DMS153 treated with DMSO at 0.1 percent for 48 hours (cell line): Measurements from ENCODE around the gene DHRSX.
"Not testable (repeated sequence)": the region's sequence is repeated elsewhere in the genome, so short reads cannot be mapped to it uniquely, and the experiment has no call there.

Experiments
- DNase-seq: peaks from one replicate; lab custom pipeline; 2025; ENCODE audit not compliant: unreplicated experiment; lab: John Stamatoyannopoulos, UW

Gene DHRSX

DNA sequence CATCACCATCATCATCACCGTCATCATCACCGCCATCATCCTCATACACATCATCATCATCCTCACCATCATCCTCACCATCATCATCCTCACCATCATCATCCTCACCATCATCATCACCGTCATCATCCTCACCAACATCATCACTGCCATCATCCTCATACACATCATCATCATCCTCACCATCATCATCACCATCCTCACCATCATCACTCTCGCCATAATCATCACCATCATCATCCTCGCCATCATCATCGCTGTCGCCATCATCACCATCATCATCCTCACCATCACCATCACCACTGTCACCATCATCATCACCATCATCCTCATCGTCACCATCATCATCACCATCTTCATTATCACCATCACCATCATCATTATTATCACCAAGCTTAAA is 19.8 kb upstream of the DHRSX start:
- DNase-seq = no peak

DNA sequence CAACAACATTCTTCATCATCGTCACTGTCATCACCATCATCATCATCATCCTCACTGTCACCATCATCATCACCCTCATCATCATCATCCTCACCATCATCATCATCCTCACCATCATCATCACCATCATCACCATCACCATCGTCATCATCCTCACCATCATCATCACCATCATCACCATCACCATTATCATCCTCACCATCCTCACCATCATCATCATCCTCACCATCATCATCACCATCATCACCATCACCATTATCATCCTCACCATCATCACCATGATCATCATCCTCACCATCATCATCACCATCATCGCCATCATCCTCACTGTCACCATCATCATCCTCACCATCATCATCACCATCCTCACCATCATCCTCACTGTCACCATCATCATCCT is 18.9 kb upstream of the DHRSX start:
- DNase-seq = not testable (repeated sequence)

DNA sequence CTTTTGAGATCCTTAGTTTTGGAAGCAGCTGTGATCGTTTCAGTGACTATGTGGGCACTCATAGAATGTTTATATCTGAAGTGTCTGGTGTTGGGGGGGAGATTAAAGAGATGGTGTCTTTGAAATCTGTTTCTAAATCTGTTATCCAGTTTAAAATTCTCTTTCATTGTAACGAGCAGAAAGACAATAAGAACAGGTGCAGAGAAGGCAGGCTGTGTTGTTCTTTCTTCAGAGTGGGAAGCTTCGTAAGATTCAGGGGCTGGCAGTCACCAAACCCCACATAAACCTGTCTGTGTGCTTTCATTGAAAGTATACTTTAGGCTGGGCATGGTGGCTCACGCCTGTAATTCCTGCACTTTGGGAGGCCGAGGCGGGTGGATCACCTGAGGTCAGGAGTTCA is 16.3 kb upstream of the DHRSX start:
- DNase-seq = no peak

DNA sequence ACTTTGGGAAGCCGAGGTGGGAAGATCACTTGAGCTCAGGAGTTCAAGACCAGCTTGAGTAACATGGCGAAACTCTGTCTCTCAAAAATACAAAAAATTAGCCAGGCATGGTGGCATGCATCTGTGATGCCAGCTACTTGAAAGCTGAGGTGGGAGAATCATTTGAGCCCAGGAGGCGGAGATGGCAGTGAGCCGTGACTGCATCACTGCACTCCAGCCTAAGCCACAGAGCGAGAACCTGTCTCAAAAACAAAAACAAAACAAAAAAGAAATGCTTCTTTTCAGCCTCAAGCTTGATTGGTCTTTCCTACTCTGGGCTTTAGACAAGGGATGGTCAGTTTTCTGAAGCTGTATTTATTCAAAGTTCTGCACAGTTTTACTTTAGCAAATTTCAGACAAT is 15.8 kb upstream of the DHRSX start:
- no peak for DNase-seq

DNA sequence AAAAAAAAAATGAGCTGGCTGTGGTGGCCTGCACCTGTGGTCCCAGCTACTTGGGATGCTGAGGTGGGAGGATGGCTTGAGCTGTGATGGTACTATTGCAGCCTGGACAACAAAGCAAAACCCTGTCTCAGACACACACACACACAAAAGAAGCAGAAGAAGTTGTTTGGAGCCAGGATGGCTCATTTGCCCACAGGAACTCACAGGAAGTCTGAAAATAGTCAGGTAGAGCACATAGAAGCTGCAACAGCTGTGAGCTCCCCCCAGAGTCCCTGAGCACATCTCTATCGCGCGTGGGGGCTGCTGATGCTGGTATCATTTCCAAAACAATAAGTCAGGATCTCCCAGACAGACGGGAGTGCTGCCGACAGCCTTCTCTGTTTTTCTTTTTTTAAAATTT is 13.4 kb upstream of the DHRSX start:
- no peak for DNase-seq

DNA sequence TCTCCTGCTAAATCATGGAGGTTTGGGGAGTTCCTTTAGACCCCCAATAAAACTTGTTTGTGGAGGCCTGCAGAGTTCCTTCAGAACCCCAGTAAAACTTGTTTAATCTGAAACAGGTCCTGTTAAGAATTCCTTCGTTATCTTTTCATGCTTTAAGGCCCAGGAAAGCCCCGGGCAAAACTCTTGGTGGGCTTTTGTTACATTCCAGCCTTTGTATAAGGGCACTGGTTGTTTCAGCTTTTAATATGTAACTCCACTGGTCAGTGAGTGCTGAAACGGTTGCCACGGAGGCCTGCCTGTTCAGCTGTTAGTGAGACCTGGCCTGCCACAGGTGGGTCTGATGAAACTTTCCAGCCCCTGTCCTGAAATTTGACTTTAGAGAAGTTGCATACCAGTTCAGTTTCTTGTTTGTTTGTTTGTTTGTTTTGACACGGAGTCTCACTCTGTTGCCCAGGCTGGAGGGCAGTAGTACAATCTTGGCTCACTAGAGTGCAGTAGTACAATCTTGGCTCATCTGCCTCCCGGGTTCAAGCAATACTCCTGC is 12.4 kb upstream of the DHRSX start:
- DNase-seq = no peak

DNA sequence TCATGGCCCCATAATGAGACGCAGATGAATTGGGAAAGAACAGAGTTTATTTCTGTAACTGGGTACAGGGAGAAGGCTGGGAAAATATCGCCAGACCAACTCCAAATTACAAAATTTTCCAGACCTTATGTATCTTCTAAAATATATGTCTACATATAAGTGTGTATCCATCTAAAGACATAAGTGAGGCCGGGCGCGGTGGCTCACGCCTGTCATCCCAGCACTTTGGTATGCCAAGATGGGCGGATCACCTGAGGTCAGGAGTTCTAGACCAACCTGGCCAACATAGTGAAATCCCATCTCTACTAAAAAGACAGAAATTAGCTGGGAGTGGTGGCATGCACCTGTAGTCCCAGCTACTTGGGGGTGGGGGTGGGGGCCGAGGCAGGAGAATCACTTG is 11.7 kb upstream of the DHRSX start:
- DNase-seq = no peak

DNA sequence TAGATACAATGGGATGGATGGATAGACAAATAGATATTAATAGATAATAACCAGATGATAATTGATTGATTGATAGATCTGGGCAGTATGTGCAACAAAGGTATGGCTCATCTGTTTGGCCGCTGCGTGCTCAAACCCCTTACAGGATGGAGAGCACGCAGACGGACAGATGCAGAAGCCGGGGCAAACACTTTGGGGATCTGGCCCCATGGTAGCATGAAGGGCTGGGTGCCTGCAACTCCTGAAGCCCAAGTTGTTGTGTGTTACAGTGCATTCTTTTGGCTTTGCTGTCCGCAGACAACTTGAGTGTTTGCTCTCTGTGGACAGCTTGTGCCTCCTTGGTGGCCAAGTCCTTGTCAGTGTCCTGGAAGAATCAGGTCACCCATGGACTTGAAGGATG is 10.6 kb upstream of the DHRSX start:
- no peak for DNase-seq

DNA sequence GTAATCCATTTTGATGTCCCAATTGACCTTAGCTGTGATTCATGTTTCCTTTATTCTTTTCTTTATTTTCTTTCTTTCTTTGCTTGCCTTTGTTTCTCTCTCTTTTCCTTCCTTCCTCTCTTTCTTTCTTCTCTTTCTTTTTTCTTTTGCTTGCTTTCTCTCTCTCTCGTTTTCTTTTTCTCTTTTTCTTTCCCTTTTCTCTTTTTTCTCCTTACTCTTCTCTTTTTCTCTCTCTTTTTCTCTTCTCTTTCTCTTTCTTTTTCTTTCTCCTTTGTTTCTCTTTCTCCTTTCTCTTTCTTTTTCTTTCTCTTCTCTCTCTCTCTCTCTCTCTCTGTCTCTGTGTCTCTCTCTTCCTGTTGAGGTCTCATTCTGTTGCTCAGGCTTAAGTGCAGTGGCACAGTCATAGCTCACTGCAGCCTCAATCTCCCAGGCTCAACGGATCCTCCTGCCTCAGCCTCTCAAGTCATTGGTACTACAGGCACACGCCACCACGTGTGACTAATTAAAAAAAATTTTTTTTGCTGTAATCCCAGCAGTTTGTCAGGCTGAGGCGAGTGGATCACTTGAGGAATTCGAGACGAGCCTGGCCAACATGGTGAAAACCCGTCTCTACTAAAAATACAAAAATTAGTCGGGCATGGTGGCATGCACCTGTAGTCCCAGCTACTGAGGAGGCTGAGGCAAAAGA is 8.0 kb upstream of the DHRSX start:
- no peak for DNase-seq

DNA sequence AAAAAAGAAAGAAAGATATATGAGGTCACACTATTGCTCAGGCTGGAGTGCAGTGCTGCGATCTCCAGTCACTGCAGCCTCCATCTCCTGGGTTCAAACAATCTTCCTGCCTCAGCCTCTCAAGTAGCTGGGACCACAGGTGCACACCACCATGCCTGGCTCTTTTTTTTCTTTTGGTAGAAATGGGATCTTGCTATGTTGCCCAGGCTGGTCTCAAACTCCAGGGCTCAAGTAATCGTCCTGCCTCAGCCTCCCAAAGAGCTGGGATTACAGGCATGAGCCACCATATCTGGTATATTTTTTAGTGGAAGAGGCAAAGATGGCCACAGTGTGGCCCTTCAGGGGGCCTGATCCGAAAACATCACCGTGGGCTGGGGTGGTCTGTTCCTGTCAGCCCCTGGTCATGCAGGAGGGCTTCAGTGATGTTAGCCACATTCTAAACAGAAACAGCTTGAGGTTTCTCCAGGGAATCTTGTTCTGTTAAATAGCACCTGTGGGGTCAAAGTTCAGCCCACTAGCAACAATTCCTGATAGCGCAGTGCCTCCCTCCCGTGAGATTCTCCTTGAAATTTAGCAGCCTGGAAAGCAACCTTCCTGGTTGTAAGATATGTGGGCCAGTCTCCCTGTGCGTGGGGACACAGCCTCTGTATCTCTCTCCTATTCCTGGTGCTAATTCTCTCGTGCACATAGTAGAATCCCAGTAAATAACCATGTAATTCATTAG is 7.3 kb upstream of the DHRSX start:
- no peak for DNase-seq

DNA sequence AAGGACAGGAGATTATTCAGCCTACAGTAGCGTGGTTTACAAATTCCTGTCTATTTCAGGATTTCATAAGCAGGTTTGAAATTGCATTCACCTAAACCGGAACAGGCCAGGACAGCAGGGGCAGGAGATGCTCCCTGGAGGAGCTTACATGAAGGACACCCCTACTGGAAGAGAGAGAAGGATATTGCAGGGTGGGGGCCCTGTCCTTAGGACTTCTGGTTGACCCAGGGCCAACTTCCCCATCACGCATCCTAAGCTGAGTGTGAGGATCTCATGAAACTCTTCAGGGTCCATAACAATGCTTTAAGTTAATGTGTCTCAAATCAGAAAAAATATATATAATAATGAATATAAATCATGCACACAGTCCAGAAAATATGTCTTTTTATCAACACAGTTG is 6.4 kb upstream of the DHRSX start:
- DNase-seq = no peak

DNA sequence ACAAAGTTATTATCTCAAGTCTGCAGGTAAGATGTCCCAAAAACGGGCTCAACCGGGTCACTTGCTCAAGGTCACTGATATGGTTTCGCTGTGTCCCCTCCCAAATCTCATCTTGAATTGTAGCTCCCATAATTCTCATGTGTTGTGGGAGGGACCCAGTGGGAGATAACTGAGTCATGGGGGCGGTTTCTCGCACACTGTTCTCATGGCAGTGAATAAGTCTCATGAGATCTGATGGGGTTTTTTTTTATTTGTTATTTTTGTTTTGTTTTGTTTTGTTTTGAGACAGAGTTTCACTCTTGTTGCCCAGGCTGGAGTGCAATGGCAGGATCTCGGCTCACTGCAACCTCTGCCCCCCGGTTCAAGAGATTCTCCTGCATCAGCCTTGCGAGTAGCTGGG is 4.6 kb upstream of the DHRSX start:
- not testable (repeated sequence) for DNase-seq

DNA sequence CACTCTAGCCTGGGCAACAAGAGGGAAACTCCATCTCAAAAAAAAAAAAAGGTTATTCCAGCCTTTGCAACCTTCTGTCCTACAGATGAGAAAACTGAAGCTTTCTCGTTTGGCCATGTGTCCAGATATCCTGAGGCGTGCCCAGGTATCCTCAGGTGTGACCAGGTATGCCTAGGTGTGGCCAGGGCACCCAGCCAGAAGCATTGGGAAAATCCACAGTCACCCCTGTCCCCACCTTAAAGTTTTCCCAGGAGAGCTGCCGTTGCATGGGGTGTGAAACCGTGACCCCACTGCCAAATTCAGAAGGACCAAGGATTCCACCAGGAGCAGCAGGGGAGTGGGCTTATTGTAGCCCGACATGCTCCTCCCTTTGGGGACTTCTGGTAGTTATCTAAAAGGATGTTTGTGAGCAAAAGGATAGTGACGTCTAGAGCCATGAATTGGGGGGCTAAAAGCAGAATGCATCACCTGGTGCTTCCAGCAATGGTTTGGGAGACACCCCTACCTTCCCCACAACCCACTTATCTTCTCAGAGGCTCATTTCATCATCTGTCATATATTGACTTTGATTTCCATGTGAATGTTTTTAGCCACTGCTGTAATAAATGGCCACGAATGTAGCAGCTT is 4.0 kb upstream of the DHRSX start:
- no peak for DNase-seq

DNA sequence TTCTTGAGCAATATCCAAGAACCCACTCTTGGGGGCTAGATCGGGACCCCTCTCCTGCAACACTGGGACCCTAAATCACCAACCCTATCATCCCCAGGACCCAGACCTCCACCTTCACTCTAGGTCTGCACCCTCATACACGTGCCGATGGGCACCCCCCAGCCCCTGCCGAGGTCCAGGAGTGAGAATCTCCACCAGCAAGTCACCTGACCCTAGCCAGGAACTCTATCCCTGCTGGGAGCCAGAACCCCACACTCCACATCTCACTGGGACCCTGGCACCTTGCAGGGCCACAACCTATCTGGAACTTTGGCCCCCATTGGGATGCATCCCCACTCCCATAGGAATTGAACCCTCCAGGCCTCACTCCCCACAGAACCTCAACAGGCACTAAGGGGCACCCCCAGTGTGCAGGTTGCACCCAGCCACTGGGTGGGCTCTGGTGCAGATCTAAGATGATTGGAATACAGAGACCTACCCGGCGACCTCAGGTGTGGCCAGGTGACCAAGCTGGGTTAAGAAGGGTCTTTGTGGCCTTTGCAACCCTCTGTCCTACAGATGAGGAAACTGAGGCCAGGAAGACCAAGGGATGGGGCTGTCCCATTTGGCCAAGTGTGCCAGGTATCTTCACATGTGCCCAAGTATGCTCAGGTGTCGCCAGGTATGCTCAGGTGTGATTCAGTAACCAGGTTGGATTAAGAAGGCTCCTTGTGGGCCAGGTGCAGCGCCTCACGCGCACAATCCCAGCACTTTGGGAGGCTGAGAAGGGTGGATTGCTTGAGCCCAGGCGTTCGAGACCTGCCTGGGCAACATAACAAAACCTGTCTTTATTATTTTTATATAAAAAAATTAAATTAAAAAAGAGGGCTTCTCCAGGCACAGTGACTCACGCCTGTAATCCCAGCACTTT is 3.1 kb upstream of the DHRSX start:
- no peak for DNase-seq

DNA sequence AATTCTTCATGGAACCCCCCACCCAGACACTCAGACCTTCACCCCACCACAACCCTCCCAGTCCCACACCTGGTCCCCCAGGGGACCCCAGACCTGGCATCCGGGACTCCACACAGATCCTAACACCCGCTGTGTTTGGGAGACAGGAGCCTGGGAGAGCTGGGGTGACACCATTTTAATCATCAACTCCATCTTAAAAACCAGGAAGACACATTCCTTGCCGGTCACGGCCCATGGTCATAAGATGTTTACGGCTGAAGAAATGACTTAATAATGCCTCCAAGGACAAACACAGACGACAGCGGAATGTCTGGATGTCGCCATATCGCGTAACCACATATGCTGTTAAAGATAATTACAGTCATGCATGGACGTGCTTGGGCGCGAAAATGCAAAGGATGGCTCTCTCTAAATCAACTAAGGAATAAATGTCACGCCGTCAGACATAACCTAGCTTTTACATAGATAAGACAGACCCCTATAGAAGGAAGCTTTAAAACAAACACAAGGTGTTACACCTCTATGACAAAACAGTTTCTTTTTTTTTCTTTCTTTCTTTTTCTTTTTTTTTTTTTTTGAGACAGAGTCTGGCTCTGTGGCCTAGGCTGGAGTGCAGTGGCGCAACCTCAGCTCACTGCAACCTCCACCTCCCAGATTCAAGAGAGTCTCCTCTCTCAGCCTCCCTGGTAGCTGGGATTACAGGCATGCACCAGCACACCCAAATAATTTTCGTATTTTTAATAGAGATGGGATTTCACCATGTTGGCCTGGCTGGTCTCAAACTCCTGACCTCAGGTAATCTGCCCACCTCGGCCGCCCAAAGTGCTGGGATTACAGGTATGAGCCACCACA is 2.1 kb upstream of the DHRSX start:
- no peak for DNase-seq

DNA sequence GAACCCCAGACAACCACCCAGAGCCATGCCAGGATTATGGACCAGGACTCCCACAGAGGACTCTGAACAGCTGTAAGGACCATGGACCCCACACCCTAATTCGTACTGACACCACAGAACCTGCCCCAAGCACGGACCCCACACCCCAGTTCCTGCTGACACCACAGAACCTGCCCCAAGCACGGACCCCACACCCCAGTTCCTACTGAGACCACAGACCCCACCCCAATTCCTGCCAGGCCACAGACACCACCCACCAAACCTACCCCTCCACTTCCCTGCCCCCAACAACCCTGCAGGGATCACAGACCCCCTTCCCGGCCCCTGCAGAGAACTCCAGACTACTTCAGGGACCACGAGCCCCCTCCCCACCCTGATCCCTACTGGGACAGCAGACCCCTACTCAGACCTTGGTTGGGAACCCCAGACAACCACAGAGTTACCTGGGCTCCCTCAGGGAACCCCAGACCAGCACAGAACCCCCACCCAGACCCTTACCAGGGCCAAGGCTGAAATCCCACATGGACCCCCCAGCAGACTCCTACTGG is 1.4 kb upstream of the DHRSX start:
- DNase-seq = no peak

DNA sequence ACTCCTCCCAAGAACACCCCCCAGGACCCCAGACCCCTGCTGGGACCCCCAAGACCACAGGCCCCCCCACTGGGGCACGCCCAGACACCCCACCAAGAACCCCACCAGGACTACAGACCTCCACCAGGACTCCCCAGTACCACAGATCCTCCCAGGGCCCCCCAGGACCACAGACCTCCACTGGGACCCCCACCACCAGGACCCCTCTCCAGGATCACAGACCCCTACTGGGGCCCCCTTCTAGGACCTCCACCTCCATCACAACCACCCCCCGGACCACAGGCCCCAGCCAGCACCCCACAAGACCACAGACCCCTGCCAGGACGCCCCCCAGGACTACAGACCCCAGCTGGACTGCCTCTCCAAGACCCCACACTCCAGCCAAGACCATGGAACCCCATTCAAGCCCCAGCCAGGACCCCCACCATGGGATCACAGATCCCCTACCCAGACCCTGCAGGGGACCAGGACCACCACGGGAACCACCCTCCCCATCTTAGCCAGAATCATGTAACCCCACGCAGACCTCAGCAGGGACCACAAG is 855 bp upstream of the DHRSX start:
- no peak for DNase-seq

DNA sequence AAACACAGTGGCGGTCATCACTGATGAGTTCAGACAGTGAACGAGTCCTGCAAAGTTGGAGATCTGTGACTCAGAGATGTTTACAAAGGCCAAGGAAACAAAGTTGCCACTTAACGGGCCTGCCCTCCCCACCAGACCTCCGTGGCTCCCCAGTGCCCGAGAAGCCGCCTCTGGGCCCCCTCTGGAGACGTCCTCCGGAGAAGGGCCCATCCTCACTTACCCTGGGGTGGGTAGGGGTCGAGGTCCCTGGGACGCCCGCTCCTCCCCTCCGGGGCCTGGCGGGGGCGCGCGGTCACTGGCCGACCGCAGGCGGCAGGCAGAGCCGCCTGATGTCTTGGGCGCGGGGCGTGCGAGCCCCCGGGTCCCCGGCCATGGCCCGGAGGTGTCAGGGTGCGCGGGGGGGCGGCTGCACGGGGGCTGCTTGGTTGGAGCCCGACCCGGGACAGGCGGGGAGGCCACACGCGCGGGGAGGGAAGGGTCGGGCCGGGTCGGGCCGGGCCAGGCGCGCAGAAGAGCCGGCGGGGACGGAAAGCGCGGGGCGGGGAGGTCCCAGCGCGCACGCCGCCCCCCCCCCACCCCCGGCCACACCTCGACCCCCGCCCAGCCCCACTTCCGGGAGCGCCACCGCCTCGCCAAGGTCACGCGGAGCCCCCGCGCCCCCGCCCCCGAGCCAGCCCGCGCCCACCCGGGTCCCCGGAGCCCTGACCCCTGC is 529 bp downstream of the DHRSX start:
- no peak for DNase-seq

DNA sequence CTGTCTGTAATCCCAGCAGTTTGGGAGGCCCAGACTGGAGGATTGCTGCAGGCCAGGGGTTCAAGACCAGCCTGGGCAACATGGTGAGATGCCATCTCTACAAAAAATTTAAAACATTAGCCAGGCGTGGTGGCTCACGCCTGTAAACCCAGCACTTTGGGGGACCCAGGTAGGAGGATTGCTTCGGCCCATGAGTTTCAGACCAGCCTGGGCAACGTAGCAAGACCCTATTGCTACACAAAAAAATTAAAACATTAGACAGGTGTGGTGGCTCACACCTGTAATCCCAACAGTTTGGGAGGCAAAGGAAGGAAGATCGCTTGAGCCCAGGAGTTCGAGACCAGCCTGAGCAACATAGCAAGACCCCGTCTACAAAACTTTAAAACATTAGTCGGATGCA is 1.3 kb downstream of the DHRSX start:
- DNase-seq = no peak
